ENCODE data around the gene ZDHHC11.

DNA sequence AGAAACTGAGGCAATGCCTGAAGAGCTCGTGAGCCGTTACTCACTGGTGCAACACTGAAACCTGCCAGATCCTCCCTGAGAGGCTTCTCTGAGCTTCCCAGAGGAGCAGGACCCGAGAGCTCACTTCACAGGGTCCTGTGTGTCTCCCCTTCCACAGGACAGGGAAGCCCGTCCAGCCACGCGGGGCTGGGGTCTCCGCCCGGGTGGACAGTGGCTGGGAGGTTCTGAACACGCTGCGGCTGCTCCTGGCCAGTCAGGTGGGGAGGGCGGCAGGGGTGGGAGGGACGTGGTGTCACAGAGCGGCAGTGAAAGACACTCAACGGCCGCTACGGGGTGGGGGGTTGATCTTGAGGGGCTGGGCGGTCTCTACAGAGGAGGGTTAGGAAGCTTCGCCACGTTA is 290 bp upstream of the ZDHHC11 start:
- TF ChIP-seq, protein P1, sequence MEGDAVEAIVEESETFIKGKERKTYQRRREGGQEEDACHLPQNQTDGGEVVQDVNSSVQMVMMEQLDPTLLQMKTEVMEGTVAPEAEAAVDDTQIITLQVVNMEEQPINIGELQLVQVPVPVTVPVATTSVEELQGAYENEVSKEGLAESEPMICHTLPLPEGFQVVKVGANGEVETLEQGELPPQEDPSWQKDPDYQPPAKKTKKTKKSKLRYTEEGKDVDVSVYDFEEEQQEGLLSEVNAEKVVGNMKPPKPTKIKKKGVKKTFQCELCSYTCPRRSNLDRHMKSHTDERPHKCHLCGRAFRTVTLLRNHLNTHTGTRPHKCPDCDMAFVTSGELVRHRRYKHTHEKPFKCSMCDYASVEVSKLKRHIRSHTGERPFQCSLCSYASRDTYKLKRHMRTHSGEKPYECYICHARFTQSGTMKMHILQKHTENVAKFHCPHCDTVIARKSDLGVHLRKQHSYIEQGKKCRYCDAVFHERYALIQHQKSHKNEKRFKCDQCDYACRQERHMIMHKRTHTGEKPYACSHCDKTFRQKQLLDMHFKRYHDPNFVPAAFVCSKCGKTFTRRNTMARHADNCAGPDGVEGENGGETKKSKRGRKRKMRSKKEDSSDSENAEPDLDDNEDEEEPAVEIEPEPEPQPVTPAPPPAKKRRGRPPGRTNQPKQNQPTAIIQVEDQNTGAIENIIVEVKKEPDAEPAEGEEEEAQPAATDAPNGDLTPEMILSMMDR (IDR thresholded peaks at IDR 0.05): no peak
- TF ChIP-seq POLR2AphosphoS5 (IDR thresholded peaks at IDR 0.05) (no peak), POLR2A (IDR thresholded peaks at IDR 0.05) (no peak), EP300 (IDR thresholded peaks at IDR 0.05) (no peak)

Measured in upper lobe of left lung (tissue), 4 donors.